ENCODE data around the gene GATAD2A.

The GATAD2A gene

DNA sequence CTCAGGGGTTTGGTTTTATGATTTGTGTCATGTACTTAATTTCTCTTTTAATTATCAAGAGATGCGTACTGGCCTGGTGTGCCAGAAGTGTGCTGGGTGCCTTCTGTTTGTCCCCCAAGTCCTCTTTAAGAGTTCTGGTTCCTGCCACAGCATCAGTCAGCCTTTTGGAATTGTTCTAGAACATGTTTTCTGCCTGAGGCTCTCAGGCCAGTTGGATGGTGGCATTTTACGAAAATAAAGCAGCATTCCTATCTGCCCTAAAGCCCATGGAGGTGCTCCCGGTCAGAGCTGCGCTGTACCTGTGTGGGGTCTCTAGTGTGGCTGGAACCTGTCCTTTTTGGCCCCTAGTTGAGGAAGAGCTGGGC, 55.8 kb downstream of the GATAD2A start:
- H3K27ac ChIP-seq (replicated peaks), result peak overlapping the region; percentile 67; the same call in 1 of the 2 replicates
- H3K27me3 ChIP-seq (ENCODE audit: insufficient read depth, poor library complexity, severe bottlenecking), result no peaks in the 10 kb centered on the region
- TF ChIP-seq, protein P1, sequence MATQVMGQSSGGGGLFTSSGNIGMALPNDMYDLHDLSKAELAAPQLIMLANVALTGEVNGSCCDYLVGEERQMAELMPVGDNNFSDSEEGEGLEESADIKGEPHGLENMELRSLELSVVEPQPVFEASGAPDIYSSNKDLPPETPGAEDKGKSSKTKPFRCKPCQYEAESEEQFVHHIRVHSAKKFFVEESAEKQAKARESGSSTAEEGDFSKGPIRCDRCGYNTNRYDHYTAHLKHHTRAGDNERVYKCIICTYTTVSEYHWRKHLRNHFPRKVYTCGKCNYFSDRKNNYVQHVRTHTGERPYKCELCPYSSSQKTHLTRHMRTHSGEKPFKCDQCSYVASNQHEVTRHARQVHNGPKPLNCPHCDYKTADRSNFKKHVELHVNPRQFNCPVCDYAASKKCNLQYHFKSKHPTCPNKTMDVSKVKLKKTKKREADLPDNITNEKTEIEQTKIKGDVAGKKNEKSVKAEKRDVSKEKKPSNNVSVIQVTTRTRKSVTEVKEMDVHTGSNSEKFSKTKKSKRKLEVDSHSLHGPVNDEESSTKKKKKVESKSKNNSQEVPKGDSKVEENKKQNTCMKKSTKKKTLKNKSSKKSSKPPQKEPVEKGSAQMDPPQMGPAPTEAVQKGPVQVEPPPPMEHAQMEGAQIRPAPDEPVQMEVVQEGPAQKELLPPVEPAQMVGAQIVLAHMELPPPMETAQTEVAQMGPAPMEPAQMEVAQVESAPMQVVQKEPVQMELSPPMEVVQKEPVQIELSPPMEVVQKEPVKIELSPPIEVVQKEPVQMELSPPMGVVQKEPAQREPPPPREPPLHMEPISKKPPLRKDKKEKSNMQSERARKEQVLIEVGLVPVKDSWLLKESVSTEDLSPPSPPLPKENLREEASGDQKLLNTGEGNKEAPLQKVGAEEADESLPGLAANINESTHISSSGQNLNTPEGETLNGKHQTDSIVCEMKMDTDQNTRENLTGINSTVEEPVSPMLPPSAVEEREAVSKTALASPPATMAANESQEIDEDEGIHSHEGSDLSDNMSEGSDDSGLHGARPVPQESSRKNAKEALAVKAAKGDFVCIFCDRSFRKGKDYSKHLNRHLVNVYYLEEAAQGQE (IDR thresholded peaks at IDR 0.05; ENCODE audit: insufficient replicate concordance, low read depth), result no peak
- no peak for TF ChIP-seq POLR2AphosphoS5 (IDR thresholded peaks at IDR 0.05; ENCODE audit: low read depth)
- TF ChIP-seq SPI1 (IDR thresholded peaks at IDR 0.05; ENCODE audit: borderline replicate concordance, low read depth), result no peak
- no peak for TF ChIP-seq GABPA (IDR thresholded peaks at IDR 0.05; ENCODE audit: low read depth)
- TF ChIP-seq, protein P2, sequence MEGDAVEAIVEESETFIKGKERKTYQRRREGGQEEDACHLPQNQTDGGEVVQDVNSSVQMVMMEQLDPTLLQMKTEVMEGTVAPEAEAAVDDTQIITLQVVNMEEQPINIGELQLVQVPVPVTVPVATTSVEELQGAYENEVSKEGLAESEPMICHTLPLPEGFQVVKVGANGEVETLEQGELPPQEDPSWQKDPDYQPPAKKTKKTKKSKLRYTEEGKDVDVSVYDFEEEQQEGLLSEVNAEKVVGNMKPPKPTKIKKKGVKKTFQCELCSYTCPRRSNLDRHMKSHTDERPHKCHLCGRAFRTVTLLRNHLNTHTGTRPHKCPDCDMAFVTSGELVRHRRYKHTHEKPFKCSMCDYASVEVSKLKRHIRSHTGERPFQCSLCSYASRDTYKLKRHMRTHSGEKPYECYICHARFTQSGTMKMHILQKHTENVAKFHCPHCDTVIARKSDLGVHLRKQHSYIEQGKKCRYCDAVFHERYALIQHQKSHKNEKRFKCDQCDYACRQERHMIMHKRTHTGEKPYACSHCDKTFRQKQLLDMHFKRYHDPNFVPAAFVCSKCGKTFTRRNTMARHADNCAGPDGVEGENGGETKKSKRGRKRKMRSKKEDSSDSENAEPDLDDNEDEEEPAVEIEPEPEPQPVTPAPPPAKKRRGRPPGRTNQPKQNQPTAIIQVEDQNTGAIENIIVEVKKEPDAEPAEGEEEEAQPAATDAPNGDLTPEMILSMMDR (IDR thresholded peaks at IDR 0.05; ENCODE audit: insufficient read depth, low read length), result no peak
- no peak for DNase-seq (ENCODE audit: low read depth in 1 of 2, low spot score in 1 of 2)
- H3K4me3 ChIP-seq (replicated peaks; ENCODE audit: insufficient read depth, low read length), result no peak overlapping the region

DNA sequence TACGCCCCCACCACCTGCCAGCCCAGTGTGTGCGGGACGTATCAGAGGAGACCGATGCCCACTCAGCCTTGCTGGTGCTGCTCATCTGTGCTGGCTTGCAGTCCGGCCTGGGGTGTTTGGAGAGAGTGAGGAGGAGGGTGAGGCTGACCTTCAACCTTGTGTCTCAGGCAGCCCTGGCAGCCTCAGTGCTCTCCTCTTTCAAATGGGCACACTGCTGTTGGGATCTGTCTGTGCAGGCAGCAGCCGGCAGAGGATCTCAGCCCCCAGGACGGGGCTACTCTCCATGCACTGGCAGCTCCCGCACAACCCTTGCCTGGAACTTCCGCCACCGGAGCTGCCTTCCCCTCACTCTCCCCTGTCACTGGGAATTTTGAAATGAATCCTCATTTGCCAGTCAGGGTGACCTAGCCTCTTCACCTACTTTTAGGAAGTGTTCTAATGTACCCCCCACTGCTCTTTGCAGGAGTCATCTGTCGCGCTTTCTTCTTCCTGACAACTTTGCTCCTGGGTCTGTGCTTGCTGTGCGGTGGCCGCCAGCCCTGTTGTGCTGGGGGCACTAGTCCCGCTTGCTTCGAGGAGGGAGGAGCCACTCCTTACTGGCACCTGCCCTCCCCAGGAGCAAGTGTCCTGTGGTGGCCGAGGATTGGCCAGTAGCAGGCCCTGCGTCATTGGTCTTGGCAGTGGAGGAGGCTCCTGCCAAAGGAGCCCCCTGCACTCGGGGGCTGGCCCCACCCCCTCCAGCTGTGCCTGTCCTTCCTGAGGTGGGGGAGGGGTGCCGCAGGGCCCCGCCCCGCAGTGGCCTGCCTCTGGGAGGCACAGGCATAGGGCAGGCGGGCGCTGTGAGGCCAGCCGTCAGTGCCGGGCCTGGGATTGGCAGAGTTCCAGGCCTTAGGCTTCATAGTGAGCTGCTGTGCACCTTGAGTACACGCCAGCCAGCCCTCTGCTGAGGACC, 56.5 kb downstream of the GATAD2A start:
- no peak for DNase-seq (ENCODE audit: low read depth in 1 of 2, low spot score in 1 of 2)
- TF ChIP-seq, protein P1 (IDR thresholded peaks at IDR 0.05; ENCODE audit: insufficient replicate concordance, low read depth), result no peak
- TF ChIP-seq POLR2AphosphoS5 (IDR thresholded peaks at IDR 0.05; ENCODE audit: low read depth) (no peak), SPI1 (IDR thresholded peaks at IDR 0.05; ENCODE audit: borderline replicate concordance, low read depth) (no peak), GABPA (IDR thresholded peaks at IDR 0.05; ENCODE audit: low read depth) (no peak)
- TF ChIP-seq, protein P2 (IDR thresholded peaks at IDR 0.05; ENCODE audit: insufficient read depth, low read length), result no peak
- no peaks in the 10 kb centered on the region for H3K27me3 ChIP-seq (ENCODE audit: insufficient read depth, poor library complexity, severe bottlenecking)
- no peak overlapping the region for H3K4me3 ChIP-seq (replicated peaks; ENCODE audit: insufficient read depth, low read length)
- H3K27ac ChIP-seq (replicated peaks), result 0 out of 2 replicates have a peak overlapping the region, but pooled peaks have one; percentile 15

DNA sequence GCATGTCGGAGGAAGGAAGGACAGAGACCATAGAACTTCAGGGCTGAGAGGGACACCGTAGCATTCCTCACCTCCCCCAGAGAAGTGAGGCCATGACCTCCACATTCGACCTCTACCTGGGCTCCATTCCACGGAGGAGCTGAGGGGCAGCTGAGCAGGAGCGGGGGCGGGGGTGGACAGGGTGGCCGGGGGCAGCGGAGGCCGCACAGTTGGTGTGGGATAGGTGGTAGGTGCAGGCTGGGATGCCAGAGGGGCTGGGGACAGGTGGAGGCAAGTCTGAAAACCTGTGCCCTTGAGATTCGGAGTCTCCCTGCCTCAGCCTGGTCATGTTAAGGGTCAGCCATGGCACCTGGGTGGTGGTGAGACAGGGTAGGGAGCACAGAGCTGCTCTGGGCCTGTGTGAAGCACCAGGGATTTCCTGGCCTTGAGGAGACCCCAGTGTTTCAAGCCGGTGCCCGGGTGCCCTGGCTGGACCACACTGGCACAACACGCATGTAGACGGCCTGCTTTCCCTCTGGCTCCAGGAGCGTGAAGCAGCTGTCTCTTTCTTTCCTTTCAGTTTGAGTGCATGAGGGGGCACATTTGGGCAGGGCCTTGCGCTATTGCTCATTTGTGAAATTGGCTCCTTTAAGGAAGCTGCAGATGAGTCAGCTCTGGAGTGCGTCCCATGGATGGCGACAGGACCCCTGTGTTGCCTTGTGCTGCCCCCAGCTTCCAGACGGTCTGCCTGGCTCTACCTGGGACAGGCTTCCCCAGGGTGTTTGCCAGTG, 58.1 kb downstream of the GATAD2A start:
- H3K4me3 ChIP-seq (replicated peaks; ENCODE audit: insufficient read depth, low read length), result no peak overlapping the region
- TF ChIP-seq, protein P2 (IDR thresholded peaks at IDR 0.05; ENCODE audit: insufficient read depth, low read length), result no peak
- TF ChIP-seq POLR2AphosphoS5 (IDR thresholded peaks at IDR 0.05; ENCODE audit: low read depth), result no peak
- TF ChIP-seq GABPA (IDR thresholded peaks at IDR 0.05; ENCODE audit: low read depth), result no peak
- TF ChIP-seq SPI1 (IDR thresholded peaks at IDR 0.05; ENCODE audit: borderline replicate concordance, low read depth), result no peak
- TF ChIP-seq, protein P1 (IDR thresholded peaks at IDR 0.05; ENCODE audit: insufficient replicate concordance, low read depth), result no peak
- DNase-seq (ENCODE audit: low read depth in 1 of 2, low spot score in 1 of 2), result no peak
- no peaks in the 10 kb centered on the region for H3K27me3 ChIP-seq (ENCODE audit: insufficient read depth, poor library complexity, severe bottlenecking)
- no peak overlapping the region for H3K27ac ChIP-seq (replicated peaks)
